HG03095 (cell line): ENCODE measurements around the gene SSR2.

Source experiments
- ATAC-seq: cut with Tn5 transposase; IDR thresholded peaks from one replicate; pipeline ENCODE4 v1.9.1; 2021; ENCODE audit warnings: moderate library complexity; ENCODE audit not compliant: unreplicated experiment

The SSR2 gene

GRCh38 chr1:156020293-156021092, at the start of gene SSR2:
Gene SSR2 (minus strand): TSS chr1:156020951. CDS start chr1:156020167, 784 bp downstream.
- peak; percentile 98 for ATAC-seq

- no peak for ATAC-seq
Observed at GRCh38 chr1:156070548-156070947, 49.8 kb upstream of the SSR2 start.

- no peak for ATAC-seq
Observed at GRCh38 chr1:156069490-156070455, 49.0 kb upstream of the SSR2 start.

- ATAC-seq: no peak
Observed at GRCh38 chr1:156067262-156067661, 46.5 kb upstream of the SSR2 start.

- ATAC-seq: no peak
Observed at GRCh38 chr1:156065871-156066270, 45.1 kb upstream of the SSR2 start.

GRCh38 chr1:156065212-156065611, 44.5 kb upstream of the SSR2 start:
- no peak for ATAC-seq

GRCh38 chr1:156064615-156065014, 43.9 kb upstream of the SSR2 start:
- no peak for ATAC-seq

- no peak for ATAC-seq
Observed at GRCh38 chr1:156063997-156064285, 43.2 kb upstream of the SSR2 start.

- no peak for ATAC-seq
Observed at GRCh38 chr1:156062189-156062588, 41.4 kb upstream of the SSR2 start.

- no peak for ATAC-seq
Observed at GRCh38 chr1:156060937-156061636, 40.3 kb upstream of the SSR2 start, which contains the start of gene RAB25. Gene RAB25 (plus strand): TSS chr1:156061160. CDS start chr1:156061401, 241 bp downstream.

GRCh38 chr1:156056326-156056849, 35.6 kb upstream of the SSR2 start:
- no peak for ATAC-seq

GRCh38 chr1:156055281-156056048, 34.7 kb upstream of the SSR2 start:
- no peak for ATAC-seq

GRCh38 chr1:156054500-156055280, 33.9 kb upstream of the SSR2 start, which contains the start of gene LAMTOR2:
Gene LAMTOR2 (plus strand): TSS chr1:156054782. CDS start chr1:156054890, 108 bp downstream.
- peak; percentile 65 for ATAC-seq

GRCh38 chr1:156053768-156054499, 33.2 kb upstream of the SSR2 start, which contains the start of gene UBQLN4:
Gene UBQLN4 (minus strand): TSS chr1:156053798. CDS start chr1:156053701, 97 bp downstream.
- peak; percentile 36 for ATAC-seq

GRCh38 chr1:156052862-156053767, 32.4 kb upstream of the SSR2 start:
- no peak for ATAC-seq

- ATAC-seq: no peak
Observed at GRCh38 chr1:156051011-156051725, 30.4 kb upstream of the SSR2 start.

- no peak for ATAC-seq
Observed at GRCh38 chr1:156050376-156050775, 29.6 kb upstream of the SSR2 start.
